GM12872 (cell line): ENCODE measurements around the gene WDR36.

Source experiments
- TF ChIP-seq, protein P1 (sequence below): IDR thresholded peaks from 3 replicates; pipeline ENCODE4 v1.5.1; 2011; ENCODE audit warnings: low read depth, mild to moderate bottlenecking, low read length, moderate library complexity; ENCODE audit not compliant: insufficient read depth

WDR36 gene

GRCh38 chr5:111076091-111076490 lies 16.1 kb upstream of the WDR36 start:
- TF ChIP-seq, protein P1, sequence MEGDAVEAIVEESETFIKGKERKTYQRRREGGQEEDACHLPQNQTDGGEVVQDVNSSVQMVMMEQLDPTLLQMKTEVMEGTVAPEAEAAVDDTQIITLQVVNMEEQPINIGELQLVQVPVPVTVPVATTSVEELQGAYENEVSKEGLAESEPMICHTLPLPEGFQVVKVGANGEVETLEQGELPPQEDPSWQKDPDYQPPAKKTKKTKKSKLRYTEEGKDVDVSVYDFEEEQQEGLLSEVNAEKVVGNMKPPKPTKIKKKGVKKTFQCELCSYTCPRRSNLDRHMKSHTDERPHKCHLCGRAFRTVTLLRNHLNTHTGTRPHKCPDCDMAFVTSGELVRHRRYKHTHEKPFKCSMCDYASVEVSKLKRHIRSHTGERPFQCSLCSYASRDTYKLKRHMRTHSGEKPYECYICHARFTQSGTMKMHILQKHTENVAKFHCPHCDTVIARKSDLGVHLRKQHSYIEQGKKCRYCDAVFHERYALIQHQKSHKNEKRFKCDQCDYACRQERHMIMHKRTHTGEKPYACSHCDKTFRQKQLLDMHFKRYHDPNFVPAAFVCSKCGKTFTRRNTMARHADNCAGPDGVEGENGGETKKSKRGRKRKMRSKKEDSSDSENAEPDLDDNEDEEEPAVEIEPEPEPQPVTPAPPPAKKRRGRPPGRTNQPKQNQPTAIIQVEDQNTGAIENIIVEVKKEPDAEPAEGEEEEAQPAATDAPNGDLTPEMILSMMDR = no peak

DNA sequence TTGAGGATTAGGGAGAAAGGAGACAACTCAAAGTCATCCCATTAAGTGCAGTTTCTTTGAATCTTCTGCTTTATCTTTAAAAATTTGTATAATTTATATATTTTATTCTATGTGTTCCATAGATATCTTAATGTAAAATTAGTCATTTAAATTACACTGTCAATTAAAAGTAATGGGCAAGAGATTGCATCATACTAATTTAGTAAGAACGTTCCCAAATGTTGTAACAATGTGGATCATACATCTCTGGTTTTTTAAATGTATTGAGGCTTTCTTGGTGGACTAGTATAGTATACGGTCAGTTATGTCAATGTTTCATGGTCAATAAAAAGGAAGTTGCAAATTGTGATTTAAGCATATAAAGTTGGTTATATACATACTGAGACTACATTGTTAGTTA lies 14.5 kb upstream of the WDR36 start:
- TF ChIP-seq, protein P1 = no peak

DNA sequence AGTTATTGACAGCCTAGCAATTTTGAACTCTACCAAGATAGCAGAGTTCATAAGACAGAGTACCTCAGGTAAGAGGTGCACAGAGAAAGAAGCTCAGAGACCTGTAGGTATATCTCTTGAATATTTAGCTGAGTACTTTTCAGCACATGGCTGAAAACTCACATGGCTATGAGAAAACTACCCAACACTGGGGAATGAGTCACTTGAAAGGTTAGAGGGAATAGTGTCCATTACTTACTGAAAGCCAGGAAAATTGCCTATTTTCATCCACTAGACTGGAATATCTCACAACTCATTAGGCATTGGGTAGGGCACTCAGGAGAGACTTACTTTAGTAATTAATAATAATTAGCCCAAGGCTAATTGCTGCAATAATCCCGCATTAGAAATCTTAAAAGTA lies 12.3 kb upstream of the WDR36 start:
- TF ChIP-seq, protein P1 = no peak

GRCh38 chr5:111083323-111083722 lies 8.8 kb upstream of the WDR36 start:
- TF ChIP-seq, protein P1 = no peak

DNA sequence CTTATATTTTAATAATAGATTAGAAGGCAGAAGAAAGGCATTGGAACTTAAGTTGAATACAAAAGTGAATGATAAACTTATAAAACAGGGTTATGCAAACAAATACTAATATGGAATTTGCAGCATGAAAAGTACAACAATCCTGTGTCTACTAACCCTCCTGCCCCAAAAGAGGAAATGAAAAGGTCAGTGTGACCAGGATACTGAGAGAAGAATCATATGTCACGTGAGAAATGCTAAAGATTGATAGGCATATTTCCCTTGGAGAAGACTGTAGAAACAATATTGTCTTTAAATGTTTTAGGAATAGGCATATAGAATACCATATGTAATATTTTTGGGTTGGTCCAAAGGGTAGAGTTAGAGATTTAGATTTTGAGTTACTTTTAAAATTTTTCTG lies 3.8 kb downstream of the WDR36 start:
- TF ChIP-seq, protein P1 = no peak

DNA sequence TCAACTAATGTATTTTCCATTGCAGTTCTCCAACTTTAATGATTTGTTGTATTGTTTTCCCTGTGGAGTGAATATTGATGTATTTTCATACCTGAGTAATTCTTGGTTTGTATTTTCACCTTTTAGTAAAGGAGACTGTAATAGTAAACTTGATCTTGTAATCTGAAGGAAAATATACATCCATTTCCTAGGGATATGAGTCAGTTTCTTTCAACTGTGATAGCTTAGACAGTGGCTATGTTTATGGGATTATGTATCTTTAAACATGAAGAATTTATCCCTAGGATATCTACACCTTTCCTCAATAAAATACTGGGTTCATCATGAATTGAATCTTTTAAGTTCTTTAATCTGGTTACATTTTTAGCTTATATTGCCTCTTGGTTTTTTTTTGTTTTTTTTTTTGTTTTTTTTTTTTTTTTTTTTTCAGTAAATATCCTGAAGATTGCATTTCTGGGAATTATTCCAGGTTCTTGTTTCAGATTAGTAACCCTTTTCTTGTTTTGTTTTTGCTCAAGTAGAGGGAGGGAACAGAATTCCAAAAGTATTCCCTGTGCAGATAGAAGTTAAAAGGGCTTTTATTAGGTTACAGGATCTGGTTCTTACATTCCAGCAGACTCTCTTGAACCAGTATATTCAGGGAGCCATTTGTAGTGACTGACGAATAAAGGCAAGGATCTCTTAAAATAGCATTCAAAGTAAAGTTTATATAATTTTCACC lies 7.1 kb downstream of the WDR36 start:
- TF ChIP-seq, protein P1 = no peak

GRCh38 chr5:111106320-111106948 lies 14.3 kb downstream of the WDR36 start:
- TF ChIP-seq, protein P1 = no peak
